Panc1 (cell line): ENCODE results near the gene CES3.

Experiments used
- POLR2AphosphoS5 ChIP-seq: IDR thresholded peaks from 2 replicates; pipeline ENCODE4 v1.6.1; 2012; ENCODE audit warnings: mild to moderate bottlenecking, low read depth, low read length, moderate library complexity
- SIN3A ChIP-seq: IDR thresholded peaks from 2 replicates; pipeline ENCODE4 v1.6.1; 2012; ENCODE audit warnings: low read depth, mild to moderate bottlenecking, low read length, moderate library complexity, borderline replicate concordance; ENCODE audit not compliant: insufficient read depth
- TCF7L2 ChIP-seq: IDR thresholded peaks from 2 replicates; pipeline ENCODE4 v1.6.1; 2011; ENCODE audit warnings: mild to moderate bottlenecking, low read depth, low read length, inconsistent platforms
- TF ChIP-seq, protein P1 (sequence below): fragments of 450-650 bp; IDR thresholded peaks from 2 replicates; pipeline ENCODE4 v1.5.1; 2017; ENCODE audit warnings: mild to moderate bottlenecking
- TF ChIP-seq, protein P2 (sequence below), 2 experiments: IDR thresholded peaks; 2 replicates each; pipeline ENCODE4 v1.6.1; 2011 to 2012; ENCODE audit warnings: low read depth in 2 of 2, control low read depth in 1 of 2, low read length in 1 of 2, mild to moderate bottlenecking in 1 of 2, moderate library complexity in 1 of 2; ENCODE audit not compliant: insufficient read depth in 1 of 2

DNA sequence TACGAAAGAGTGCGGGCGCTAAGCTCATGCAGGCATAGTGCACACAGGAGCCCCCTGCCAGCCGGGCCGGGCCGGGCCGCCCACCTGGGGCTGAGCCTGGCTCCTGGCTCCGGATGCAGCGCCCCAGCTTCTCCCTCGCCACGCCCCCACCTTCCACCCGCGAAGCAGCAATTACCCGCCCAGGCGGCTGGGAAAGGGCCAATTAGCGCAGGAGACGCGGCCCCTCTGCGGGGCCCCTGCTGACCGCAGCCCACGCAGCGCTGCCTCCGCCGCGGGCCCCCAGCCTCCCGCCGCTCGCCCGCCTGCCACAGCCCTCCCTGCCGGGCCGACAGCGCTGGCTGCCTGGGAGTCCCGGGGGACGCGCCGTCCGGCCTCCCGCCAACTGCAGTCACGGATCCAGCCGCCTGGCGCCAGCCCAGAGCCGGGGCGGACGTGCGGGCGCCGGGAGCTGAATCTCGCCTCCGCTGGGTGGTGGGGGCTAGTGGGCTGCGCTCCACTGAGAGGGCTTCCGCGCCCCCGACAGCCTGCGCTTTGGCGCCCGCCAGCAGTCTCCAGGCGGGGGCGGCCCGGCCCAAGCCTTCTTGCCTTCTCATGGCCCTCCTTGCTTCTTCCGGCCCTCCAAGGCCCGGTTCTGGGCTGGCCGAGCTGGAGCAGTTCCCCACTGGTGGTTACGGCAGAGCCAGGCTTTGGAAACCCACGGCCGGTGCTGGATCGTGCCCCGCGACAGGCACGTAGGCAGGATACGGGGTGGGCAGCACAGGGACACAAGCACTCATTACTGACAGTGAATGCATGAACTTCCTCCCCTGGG lies 53.0 kb downstream of the CES3 start:
- TF ChIP-seq, protein P1, sequence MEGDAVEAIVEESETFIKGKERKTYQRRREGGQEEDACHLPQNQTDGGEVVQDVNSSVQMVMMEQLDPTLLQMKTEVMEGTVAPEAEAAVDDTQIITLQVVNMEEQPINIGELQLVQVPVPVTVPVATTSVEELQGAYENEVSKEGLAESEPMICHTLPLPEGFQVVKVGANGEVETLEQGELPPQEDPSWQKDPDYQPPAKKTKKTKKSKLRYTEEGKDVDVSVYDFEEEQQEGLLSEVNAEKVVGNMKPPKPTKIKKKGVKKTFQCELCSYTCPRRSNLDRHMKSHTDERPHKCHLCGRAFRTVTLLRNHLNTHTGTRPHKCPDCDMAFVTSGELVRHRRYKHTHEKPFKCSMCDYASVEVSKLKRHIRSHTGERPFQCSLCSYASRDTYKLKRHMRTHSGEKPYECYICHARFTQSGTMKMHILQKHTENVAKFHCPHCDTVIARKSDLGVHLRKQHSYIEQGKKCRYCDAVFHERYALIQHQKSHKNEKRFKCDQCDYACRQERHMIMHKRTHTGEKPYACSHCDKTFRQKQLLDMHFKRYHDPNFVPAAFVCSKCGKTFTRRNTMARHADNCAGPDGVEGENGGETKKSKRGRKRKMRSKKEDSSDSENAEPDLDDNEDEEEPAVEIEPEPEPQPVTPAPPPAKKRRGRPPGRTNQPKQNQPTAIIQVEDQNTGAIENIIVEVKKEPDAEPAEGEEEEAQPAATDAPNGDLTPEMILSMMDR: no peak
- TF ChIP-seq, protein P2, sequence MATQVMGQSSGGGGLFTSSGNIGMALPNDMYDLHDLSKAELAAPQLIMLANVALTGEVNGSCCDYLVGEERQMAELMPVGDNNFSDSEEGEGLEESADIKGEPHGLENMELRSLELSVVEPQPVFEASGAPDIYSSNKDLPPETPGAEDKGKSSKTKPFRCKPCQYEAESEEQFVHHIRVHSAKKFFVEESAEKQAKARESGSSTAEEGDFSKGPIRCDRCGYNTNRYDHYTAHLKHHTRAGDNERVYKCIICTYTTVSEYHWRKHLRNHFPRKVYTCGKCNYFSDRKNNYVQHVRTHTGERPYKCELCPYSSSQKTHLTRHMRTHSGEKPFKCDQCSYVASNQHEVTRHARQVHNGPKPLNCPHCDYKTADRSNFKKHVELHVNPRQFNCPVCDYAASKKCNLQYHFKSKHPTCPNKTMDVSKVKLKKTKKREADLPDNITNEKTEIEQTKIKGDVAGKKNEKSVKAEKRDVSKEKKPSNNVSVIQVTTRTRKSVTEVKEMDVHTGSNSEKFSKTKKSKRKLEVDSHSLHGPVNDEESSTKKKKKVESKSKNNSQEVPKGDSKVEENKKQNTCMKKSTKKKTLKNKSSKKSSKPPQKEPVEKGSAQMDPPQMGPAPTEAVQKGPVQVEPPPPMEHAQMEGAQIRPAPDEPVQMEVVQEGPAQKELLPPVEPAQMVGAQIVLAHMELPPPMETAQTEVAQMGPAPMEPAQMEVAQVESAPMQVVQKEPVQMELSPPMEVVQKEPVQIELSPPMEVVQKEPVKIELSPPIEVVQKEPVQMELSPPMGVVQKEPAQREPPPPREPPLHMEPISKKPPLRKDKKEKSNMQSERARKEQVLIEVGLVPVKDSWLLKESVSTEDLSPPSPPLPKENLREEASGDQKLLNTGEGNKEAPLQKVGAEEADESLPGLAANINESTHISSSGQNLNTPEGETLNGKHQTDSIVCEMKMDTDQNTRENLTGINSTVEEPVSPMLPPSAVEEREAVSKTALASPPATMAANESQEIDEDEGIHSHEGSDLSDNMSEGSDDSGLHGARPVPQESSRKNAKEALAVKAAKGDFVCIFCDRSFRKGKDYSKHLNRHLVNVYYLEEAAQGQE (IDR thresholded peaks at IDR 0.05; ENCODE audit: insufficient read depth in 1 of 2, low read depth in 2 of 2, low read length in 1 of 2): no peak
- TF ChIP-seq POLR2AphosphoS5 (no peak), SIN3A (no peak), TCF7L2 (no peak)
